HG03097 (cell line): ENCODE results near the gene VEGFA.

ENCODE experiments used
- ATAC-seq: cut with Tn5 transposase; IDR thresholded peaks from one replicate; pipeline ENCODE4 v1.9.1; 2021; ENCODE audit not compliant: unreplicated experiment, low FRiP score

The VEGFA gene

GRCh38 chr6:43800746-43801494 lies 30.9 kb downstream of the VEGFA start:
- no peak for ATAC-seq

- ATAC-seq: no peak
Measured at GRCh38 chr6:43801495-43802181, 31.6 kb downstream of the VEGFA start.

GRCh38 chr6:43803055-43803782 lies 33.2 kb downstream of the VEGFA start:
- ATAC-seq: no peak

GRCh38 chr6:43803783-43804549 lies 34.0 kb downstream of the VEGFA start:
- ATAC-seq: no peak

- no peak for ATAC-seq
Measured at GRCh38 chr6:43804550-43805223, 34.7 kb downstream of the VEGFA start.

- ATAC-seq: no peak
Measured at GRCh38 chr6:43805699-43806042, 35.7 kb downstream of the VEGFA start.

GRCh38 chr6:43806043-43806757 lies 36.2 kb downstream of the VEGFA start:
- ATAC-seq: no peak

GRCh38 chr6:43806758-43807227 lies 36.8 kb downstream of the VEGFA start:
- ATAC-seq: no peak

- ATAC-seq: no peak
Measured at GRCh38 chr6:43807228-43808061, 37.4 kb downstream of the VEGFA start.

GRCh38 chr6:43808412-43808811 lies 38.4 kb downstream of the VEGFA start:
- ATAC-seq: no peak

- ATAC-seq: no peak
Measured at GRCh38 chr6:43809417-43810305, 39.6 kb downstream of the VEGFA start.

- ATAC-seq: no peak
Measured at GRCh38 chr6:43810965-43811732, 41.1 kb downstream of the VEGFA start.

- no peak for ATAC-seq
Measured at GRCh38 chr6:43811733-43812099, 41.7 kb downstream of the VEGFA start.

GRCh38 chr6:43812850-43813578 lies 43.0 kb downstream of the VEGFA start:
- no peak for ATAC-seq

- ATAC-seq: no peak
Measured at GRCh38 chr6:43814111-43814510, 44.1 kb downstream of the VEGFA start.

GRCh38 chr6:43814865-43815264 lies 44.9 kb downstream of the VEGFA start:
- ATAC-seq: no peak
